ENCODE results near the gene TEX261.

TEX261 gene

GRCh38 chr2:70983506-70984227 is 11.0 kb downstream of the TEX261 start:
- no peak for FAIRE-seq

GRCh38 chr2:70982971-70983370 is 11.7 kb downstream of the TEX261 start:
- FAIRE-seq = no peak

More at GRCh38 chr2:70983506-70984227, 11.0 kb downstream of the TEX261 start:
- DNase-seq (ENCODE audit: extremely low spot score, insufficient read length, low read depth) = no peak

GRCh38 chr2:70981866-70982810 is 12.5 kb downstream of the TEX261 start:
- DNase-seq (ENCODE audit: extremely low spot score, insufficient read length, low read depth) = no peak
- FAIRE-seq = no peak

More at GRCh38 chr2:70982971-70983370, 11.7 kb downstream of the TEX261 start:
- no peak for DNase-seq (ENCODE audit: extremely low spot score, insufficient read length, low read depth)

GRCh38 chr2:70981421-70981820 is 13.3 kb downstream of the TEX261 start:
- DNase-seq (ENCODE audit: extremely low spot score, insufficient read length, low read depth) (no peak), FAIRE-seq (no peak)

GRCh38 chr2:70979626-70980025 is 15.0 kb downstream of the TEX261 start:
- DNase-seq (ENCODE audit: extremely low spot score, insufficient read length, low read depth) (no peak), FAIRE-seq (no peak)

GRCh38 chr2:70979180-70979488 is 15.5 kb downstream of the TEX261 start:
- DNase-seq (ENCODE audit: extremely low spot score, insufficient read length, low read depth) = no peak
- FAIRE-seq = no peak

GRCh38 chr2:70978341-70979179 is 16.1 kb downstream of the TEX261 start, which contains the start of gene ANKRD53:
Gene ANKRD53, plus strand, starts transcription at chr2:70978630. Its CDS starts 16 bp downstream, at chr2:70978646.
- FAIRE-seq (no peak), DNase-seq (ENCODE audit: extremely low spot score, insufficient read length, low read depth) (no peak)

- FAIRE-seq (no peak), DNase-seq (ENCODE audit: extremely low spot score, insufficient read length, low read depth) (no peak)
Measured at GRCh38 chr2:70977605-70978205, 17.0 kb downstream of the TEX261 start.

GRCh38 chr2:70975237-70975636 is 19.4 kb downstream of the TEX261 start:
- DNase-seq (ENCODE audit: extremely low spot score, insufficient read length, low read depth) (no peak), FAIRE-seq (no peak)

- no peak for DNase-seq (ENCODE audit: extremely low spot score, insufficient read length, low read depth)
Measured at GRCh38 chr2:70974592-70974991, 20.1 kb downstream of the TEX261 start.

GRCh38 chr2:70967189-70967588 is 27.5 kb downstream of the TEX261 start:
- FAIRE-seq = no peak

More at GRCh38 chr2:70974592-70974991, 20.1 kb downstream of the TEX261 start:
- FAIRE-seq = no peak

GRCh38 chr2:70966681-70967080 is 28.0 kb downstream of the TEX261 start:
- no peak for DNase-seq (ENCODE audit: extremely low spot score, insufficient read length, low read depth)
- no peak for FAIRE-seq

More at GRCh38 chr2:70967189-70967588, 27.5 kb downstream of the TEX261 start:
- no peak for DNase-seq (ENCODE audit: extremely low spot score, insufficient read length, low read depth)

- FAIRE-seq (no peak), DNase-seq (ENCODE audit: extremely low spot score, insufficient read length, low read depth) (no peak)
Measured at GRCh38 chr2:70965506-70965905, 29.2 kb downstream of the TEX261 start.

- peak; percentile 50 for DNase-seq (ENCODE audit: extremely low spot score, insufficient read length, low read depth)
- peak; percentile 89 for FAIRE-seq
Measured at GRCh38 chr2:70964596-70965386, 29.9 kb downstream of the TEX261 start.

GRCh38 chr2:70964133-70964532 is 30.5 kb downstream of the TEX261 start:
- DNase-seq (ENCODE audit: extremely low spot score, insufficient read length, low read depth) (no peak), FAIRE-seq (no peak)

GRCh38 chr2:70962885-70963878 is 31.5 kb downstream of the TEX261 start:
- FAIRE-seq (no peak), DNase-seq (ENCODE audit: extremely low spot score, insufficient read length, low read depth) (no peak)

GRCh38 chr2:70962211-70962884 is 32.3 kb downstream of the TEX261 start:
- DNase-seq (ENCODE audit: extremely low spot score, insufficient read length, low read depth) (no peak), FAIRE-seq (no peak)
